IPS-18c (cell line): Measurements from ENCODE around the gene GFOD1.
"Not testable (repeated sequence)": the region's sequence is repeated elsewhere in the genome, so short reads cannot be mapped to it uniquely, and the experiment has no call there.

Experiments
- H3K4me3 ChIP-seq: 2 replicates; pipeline ENCODE4 v1.7.0; 2013; ENCODE audit warnings: low read depth, mild to moderate bottlenecking, low read length, moderate library complexity; ENCODE audit not compliant: insufficient read depth
- H3K9me3 ChIP-seq: one replicate; pipeline ENCODE4 v1.6.1; 2013; ENCODE audit warnings: mild to moderate bottlenecking, low read length, moderate library complexity; ENCODE audit not compliant: control insufficient read depth, insufficient read depth

GFOD1 gene

DNA sequence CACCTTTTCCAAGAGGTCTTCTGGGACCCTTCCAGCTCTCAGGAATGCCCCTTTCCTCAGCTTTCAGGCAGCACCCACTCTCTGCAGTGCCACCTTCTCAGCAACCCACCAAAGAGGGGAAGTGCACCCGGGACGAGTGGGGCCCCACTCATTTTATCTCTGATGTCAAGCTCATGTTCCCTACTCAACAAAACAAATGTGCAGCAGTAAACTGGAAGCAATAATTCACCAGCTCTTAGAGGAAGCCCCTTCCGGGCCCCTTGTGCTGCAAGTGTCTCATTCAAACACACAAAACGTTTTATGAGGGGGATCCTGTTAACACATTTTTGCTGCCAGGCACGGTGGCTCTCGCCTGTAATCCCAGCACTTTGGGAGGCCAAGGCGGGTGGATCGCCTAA, 13.6 kb downstream of the GFOD1 start:
- Histone ChIP-seq H3K9me3 (no peaks in the 10 kb centered on the region), H3K4me3 (no peak overlapping the region)

DNA sequence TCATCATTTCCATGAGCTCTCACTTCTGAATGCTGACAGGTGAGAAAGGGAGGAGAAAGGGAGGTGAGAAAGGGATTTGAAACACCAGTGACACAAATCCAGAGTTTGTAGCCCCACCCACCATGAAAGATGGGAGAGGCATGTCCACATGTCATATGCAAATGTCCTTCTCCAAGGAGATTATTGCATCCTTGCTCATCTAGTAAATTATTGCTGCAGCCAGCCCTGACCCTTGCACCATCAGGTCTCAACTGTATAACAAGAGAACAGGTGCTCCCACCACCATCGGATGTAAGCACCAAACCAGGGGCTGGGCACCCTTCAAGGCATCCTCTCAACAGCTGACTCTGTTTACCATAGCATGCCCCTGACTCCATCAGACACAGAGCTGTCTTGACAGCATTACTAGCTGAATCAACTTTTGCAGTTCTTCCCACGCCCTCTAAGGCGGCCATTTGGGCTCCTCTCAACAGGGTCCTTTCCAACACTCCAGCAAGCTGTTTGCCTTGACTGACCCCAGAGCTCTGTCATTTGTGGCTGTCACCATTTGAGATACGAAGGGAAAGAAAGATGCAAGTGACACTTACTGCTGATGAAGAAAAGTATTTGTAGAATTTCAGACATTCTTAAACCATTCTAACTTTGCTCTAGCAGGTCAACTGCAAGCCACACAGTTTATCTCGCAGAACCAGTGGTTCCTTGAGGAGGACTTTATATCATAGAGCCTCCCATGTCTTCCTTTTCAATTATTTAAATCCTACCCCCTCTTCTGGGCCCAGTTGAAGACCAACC, 14.2 kb downstream of the GFOD1 start:
- Histone ChIP-seq H3K9me3 (no peaks in the 10 kb centered on the region), H3K4me3 (no peak overlapping the region)

DNA sequence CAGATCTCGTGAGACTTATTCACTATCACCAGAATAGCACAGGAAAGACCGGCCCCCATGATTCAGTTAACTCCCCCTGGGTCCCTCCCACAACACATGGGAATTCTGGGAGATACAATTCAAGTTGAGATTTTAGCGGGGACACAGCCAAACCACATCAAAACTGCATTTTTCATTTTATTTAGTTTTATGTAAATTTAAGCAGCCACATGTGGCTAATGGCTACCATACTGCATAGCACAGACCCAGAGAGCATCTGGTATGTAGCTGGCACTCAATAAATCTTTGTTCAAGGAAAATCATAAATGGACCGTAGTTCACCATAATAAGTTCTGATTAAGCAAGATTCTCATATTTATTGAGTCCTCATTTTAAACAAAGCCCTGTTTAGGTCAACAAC, 15.3 kb downstream of the GFOD1 start:
- H3K4me3 ChIP-seq = no peak overlapping the region

DNA sequence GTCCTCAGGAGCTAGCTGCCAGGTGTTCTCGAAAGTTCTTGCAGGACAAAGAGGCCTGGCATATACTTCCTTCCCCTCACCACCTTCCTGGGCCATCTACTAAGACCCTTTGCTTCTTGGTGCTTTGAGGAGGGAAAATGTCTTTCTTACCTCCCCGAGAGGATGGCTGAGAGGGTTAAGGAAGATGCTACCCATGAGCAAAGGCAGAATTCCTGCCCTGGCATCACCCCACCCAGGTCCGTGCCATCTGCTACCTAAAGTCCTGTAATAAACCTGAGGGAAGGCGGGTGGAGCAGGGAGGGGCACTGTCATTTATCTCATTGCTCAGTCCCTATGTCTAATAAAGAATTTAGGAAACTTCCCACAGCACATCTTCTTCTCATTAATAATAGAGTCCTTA, 16.2 kb downstream of the GFOD1 start:
- Histone ChIP-seq H3K9me3 (no peaks in the 10 kb centered on the region), H3K4me3 (no peak overlapping the region)

More for the DNA sequence above, 15.3 kb downstream of the GFOD1 start:
- H3K9me3 ChIP-seq = no peaks in the 10 kb centered on the region

DNA sequence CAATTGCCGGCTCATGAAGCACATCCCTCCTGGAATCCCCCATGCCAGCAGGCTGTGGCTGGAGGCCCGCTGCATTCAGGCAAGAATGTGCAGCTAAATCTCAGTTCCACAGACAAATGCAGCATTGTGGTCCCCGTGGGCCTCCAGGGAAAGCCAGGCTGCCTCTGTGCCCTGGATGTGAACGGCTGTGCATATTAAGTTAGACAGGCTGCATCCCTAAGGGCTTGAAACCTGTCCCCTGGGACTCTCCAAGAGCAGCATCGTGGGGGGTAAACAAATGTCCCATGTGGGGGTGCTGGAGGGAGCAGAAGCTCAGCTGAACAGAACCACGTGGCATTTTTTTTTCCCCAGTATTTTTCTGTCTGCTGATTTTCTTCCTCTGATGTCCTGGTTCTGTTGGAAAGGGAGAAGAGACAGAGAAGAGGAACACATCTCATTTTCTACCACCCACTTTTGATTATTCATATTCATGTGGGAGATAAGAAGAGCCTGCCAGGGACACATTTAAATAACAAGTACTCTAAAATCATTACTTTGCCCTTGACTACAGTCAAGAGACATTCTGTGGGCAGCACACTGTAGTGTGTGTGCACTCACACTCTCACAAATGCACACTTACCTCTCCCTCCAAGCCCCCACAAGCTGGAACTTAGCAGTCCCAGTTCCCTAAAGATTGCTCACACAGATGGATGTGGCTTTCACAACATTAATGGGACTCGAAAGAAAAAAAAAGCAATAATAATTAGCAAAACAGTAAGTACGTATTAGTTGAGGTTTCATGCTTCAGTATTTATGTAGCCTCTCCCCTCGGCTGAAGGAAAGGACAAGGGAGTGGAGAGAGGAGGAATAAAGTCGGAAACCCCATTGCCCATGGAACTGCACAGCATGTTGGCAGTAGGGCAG, 16.9 kb downstream of the GFOD1 start:
- Histone ChIP-seq H3K9me3 (no peaks in the 10 kb centered on the region), H3K4me3 (no peak overlapping the region)

DNA sequence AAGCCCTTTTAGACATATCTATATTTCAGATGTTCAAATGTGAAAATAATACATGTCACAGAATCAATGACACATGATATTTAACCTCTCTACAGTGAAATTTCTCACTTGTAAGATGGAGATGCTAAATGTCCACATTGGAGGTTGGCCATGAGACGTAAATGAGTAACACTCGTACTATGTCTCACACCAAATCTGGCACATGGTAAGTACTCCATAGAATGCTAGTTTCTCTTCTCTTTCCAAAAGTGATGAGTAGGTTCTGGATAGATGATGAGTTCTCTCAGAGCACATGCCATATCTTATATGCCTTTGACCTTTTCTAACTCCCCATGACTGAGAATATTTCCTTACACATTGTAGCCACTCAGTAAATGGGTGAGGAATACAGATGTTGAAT, 17.7 kb downstream of the GFOD1 start:
- no peak overlapping the region for H3K4me3 ChIP-seq
- H3K9me3 ChIP-seq = no peaks in the 10 kb centered on the region

DNA sequence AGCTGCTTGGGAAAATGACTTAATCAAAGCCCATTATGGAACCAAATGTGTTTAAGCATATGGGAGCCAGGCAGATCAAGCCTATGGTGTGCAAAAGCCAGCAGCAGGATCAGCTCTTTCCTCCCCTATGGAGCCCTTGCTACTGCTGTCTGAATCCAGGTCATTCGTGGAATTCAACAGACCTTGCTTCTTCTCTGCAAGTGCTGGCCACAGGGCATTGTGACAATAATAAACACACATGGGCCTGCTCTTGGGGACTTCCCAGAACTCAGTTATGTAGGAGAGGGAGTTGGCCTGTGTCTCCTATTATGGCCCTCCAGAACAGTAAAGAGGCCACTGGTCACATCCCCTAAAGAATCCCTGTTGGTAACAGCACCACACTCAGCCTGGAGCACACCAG, 18.6 kb downstream of the GFOD1 start:
- no peak overlapping the region for H3K4me3 ChIP-seq
- H3K9me3 ChIP-seq = no peaks in the 10 kb centered on the region

DNA sequence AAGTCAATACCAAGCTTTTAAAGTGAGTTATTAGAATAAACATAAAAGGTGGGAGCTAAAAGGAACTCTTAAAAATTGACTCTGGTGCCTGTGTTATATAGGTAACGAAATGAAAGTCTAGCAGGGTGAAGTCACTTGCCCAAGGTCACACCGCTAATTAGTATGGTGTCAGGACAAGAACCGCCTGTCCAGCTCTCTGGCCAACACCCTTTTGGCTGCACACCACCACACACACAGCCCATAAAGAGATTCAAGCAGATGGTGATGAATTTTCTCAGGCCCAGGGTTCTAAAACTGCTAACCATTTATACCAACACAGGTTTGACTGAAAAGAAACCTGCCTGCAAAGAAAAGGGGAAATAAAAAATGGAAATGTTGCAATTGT, 20.2 kb downstream of the GFOD1 start:
- no peak overlapping the region for H3K4me3 ChIP-seq
- H3K9me3 ChIP-seq = no peaks in the 10 kb centered on the region

DNA sequence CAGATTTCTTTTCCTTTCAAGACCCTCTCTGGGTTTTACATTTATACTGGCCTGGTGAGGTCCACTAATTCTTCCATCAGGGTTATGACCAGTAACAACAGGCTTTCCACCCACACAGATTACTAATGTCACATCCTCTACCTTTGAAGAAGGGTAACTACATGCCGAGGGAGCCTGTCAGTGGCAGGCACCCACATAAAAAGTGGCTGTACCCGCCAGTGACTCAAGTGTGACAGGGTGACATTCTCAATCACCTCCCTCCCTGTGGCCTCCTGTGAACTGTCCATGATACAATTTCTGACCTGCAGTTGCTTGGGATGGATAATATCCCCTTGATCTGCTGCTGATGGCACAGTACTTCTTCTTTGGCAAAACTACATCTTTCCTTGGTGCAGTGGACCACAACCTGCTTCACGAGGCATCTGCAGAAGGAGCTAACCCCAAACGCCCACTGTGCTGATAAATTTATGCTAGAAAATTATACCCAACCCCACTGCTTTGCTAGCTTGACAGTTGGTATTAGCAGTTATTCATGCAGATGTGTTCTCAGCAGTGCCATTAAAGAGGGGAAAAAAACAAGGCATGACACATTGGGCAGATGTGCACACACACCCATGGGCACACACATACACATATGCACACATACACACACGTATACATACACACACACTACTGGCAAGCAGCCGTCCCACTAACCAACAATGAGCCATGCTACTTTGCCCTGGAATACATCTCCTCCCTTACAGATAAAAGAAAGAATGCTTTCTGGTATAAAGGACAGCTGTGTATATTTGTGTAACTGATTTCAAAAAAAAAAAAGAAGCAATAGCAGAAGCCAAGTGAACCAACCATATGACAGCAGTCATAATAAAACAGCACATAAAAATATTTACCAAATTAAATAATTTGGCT, 20.8 kb downstream of the GFOD1 start:
- H3K4me3 ChIP-seq = no peak overlapping the region

DNA sequence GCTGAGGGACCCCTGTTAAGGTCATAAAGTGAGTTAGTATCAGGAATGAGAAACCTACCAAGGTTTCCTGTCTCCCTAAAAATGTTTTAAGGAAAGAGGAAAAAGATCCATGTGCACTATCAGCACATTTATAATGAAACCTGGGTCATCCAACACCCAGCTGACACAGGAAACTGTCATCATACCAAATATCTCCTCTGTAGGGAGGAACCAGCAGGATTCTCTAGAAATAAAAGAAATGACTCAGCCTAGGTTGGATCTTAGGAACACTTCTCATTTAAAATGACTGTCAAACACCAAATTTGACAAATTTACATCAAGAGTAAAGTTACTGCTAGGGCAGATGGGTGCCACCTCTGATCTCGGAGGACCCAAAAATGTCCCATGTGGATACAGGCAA, 21.7 kb downstream of the GFOD1 start:
- no peaks in the 10 kb centered on the region for H3K9me3 ChIP-seq

More for the DNA sequence above, 20.8 kb downstream of the GFOD1 start:
- no peaks in the 10 kb centered on the region for H3K9me3 ChIP-seq

DNA sequence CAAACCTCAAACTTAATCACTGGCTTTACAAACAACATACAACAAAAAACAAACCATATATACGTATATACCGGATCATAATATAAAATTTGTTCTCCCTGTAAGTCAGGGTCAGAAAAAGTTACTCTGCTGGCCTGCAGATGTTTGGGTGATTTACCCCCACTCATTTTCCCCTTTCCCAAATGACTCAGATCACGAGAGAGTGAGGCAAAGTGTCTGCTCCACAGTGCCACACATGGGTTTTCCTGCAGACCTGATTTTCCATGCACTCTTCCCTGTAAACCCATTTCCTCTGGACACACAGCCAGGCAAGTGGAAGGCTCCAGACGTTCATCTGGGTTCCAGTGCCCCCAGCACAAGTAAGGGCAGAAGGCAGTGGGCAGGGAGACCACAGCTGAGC, 23.5 kb downstream of the GFOD1 start:
- Histone ChIP-seq H3K4me3 (no peak overlapping the region), H3K9me3 (no peaks in the 10 kb centered on the region)

More for the DNA sequence above, 21.7 kb downstream of the GFOD1 start:
- no peak overlapping the region for H3K4me3 ChIP-seq

DNA sequence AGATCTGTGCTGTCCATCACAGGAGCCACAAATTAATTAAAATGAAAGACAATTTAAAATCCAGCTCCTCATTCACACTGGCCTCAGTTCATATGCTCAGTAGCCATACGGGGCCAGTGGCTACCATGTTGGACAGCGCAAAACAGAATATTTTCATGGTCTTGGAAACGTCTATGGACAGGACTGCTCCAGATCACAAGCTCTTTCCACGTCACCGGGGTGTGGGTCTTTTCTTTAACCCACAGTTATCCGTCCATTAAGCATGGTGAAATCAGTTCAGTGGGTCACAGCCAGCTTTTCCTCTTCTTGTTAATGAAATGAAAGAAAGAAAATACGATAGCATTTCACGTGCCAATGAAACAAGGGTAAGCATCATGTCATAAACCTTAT, 24.1 kb downstream of the GFOD1 start:
- no peak overlapping the region for H3K4me3 ChIP-seq
- H3K9me3 ChIP-seq = no peaks in the 10 kb centered on the region

DNA sequence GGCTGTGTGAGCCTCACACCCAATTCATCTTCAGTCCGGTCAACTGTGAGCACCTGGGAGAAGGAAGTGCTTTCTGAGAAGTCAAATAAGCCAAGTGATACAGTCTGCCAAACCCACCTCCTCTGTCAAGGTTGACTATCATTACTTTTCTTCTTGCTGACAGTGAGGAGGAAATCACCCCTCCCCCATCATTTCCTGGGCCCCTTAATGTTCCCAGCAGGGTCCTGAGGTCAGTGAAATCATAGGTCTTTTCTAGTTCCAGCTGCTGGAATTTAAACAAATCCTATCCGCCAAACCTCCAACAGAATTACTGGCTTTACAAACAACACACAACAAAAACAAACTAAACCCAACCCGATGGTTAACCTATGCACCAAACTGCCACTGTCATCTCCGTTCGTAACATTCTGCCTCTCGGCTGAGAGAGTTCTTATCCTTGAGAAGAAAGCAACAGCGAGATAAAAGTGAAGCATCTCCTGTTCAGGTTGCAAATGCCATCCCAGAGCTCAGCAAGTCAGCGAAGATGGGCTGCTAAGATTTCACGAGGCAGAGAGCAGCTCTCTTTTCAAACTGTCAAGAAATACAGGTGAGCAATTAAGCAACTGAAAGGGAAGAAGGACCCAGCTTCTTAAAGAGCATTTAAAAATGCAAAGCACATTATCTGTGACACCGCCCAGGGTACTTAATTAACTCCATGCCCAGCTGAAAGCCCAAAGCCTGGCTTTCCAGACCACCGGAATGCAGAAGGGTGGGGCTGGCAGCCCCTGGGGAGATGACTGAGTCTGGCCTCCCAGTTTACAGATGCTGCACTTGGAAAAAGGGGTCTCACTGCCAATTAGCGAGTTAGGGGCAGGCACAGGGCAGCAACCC, 24.7 kb downstream of the GFOD1 start:
- Histone ChIP-seq H3K9me3 (no peaks in the 10 kb centered on the region), H3K4me3 (no peak overlapping the region)

DNA sequence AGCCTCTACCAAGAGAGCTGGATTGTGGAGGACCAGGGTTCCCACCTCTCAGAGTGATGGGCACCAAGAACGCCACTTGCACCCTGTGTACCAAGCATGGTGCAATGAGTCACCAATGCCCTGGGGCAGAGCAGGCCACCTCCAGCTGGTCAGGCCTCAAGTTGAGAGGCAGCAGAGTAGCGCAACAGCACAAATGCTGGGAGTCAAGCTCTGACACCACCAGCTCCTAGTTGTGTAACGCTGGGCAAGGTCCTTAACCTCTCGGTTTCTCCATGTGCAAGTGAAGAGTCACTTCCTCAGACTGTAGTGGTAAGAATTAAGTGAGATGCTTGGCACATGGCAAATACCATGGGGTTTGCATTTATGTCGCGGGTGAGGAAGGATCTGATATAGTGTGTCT, 25.6 kb downstream of the GFOD1 start:
- no peak overlapping the region for H3K4me3 ChIP-seq
- H3K9me3 ChIP-seq = no peaks in the 10 kb centered on the region

DNA sequence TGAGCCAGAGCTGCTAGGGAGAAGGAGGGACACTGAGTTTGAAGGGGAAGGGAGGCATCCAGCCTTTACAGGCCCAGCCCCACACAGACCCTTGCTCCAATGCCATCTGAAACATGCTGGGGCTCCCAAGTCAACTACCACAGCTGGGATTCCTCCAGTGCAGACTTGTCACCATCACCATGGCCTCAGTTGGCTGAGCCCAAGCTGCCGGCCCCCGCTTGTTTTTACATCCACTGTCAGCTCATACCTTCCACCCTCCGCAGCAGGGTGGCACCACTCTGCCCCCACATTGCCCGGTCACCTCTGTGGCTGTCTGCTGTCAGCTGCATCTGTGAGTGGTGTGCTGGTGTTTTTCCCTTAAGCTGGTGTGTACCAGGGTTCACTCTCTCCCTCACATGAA, 26.1 kb downstream of the GFOD1 start:
- H3K9me3 ChIP-seq = no peaks in the 10 kb centered on the region
- H3K4me3 ChIP-seq = no peak overlapping the region

DNA sequence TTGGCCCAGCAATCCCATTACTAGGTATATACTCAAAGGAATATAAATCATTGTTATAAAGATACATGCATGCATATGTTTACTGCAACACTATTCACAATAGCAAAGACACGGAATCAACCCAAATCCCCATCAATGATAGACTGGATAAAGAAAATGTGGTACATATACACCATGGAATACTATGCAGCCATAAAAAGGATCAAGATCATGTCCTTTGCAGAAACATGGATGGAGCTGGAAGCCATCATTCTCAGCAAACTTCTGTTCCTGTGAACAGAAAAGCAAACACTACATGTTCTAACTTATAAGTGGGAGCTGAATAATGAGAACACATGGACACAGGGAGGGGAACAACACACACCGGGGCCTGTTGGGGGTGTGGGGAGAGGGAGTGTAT, 27.1 kb downstream of the GFOD1 start:
- H3K9me3 ChIP-seq, H3K4me3 ChIP-seq: not testable (repeated sequence)

DNA sequence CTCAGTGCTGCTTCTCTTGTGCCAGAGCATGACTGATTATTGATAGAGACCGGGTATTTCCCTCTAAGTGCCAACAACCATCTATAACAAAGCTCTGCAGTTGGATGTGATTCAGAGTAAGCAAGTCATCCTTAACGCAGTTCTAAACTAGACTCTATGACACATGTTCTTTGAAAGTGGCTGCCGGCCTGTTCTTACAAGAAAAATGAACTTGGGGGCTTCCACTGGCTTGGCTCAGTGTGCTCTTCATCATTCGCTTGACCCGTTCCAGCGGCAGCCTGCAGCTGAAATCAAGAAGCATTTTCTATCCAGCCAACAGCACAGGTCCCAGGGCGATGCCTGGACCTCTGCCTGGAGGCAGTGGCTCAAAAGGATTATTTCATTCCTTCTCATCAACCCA, 29.8 kb downstream of the GFOD1 start:
- H3K9me3 ChIP-seq = no peaks in the 10 kb centered on the region

More for the DNA sequence above, 29.8 kb downstream of the GFOD1 start:
- no peak overlapping the region for H3K4me3 ChIP-seq
